ENCODE results near the gene MTCL1. TPM values are rescaled to one million over a fixed set of nuclear protein-coding genes. Genes with fewer than 3 reads are reported as not detected.

Gene MTCL1
- total RNA-seq, 1 donor from 2014 or later: 2.9 TPM

DNA sequence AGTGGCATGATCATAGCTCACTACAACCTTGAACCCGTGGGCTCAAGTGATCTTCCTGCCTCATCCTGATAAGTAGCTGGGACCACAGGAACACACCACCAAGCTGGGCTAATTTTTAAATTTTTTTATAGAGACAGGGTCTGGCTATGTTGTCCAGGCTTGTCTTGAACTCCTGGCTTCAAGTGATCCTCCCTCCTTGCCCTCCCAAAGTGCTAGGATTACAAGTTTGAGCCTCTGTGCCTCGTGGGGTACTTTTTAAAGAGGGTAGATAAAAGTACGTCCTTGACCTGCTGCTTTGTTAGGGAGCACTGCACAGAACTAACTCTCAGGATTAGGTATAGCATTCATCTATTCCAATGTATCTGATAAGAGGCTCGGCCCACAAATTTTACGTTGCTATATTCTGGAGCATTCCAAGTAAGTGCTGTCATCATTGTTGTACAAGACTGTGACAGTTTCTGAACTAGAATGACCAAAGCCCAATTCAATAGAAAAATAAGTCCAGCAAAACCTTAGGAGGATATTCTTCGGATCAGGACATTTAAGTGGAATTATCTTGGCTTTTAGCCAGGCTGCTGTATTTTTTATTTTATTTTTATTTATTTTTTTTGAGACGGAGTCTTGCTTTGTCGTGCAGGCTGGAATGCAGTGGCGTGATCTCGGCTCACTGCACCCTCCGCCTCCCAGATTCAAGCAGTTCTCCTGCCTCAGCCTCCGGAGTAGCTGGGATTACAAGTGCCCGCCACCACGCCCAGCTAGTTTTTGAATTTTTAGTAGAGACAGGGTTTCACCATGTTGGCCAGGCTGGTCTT lies 4.1 kb downstream of the MTCL1 start:
- intact Hi-C loops (cut with micrococcal nuclease): loop anchor here (10.0 kb wide), 1 partner anchor 905 kb away; the partner anchor contains the start of gene PPP4R1
- CTCF ChIA-PET: no interaction called here
- DNase-seq: no peak
- peaks cover 2% of the 10 kb centered on the region for H3K9me3 Mint-ChIP-seq
- no peak overlapping the region for H3K27ac Mint-ChIP-seq
- peaks cover 6% of the 10 kb centered on the region for H3K36me3 Mint-ChIP-seq (ENCODE audit: low read depth)
- peaks cover 20% of the 10 kb centered on the region for H3K4me1 Mint-ChIP-seq
- H3K27me3 Mint-ChIP-seq: peaks cover 6% of the 10 kb centered on the region
- TF ChIP-seq, protein P1, sequence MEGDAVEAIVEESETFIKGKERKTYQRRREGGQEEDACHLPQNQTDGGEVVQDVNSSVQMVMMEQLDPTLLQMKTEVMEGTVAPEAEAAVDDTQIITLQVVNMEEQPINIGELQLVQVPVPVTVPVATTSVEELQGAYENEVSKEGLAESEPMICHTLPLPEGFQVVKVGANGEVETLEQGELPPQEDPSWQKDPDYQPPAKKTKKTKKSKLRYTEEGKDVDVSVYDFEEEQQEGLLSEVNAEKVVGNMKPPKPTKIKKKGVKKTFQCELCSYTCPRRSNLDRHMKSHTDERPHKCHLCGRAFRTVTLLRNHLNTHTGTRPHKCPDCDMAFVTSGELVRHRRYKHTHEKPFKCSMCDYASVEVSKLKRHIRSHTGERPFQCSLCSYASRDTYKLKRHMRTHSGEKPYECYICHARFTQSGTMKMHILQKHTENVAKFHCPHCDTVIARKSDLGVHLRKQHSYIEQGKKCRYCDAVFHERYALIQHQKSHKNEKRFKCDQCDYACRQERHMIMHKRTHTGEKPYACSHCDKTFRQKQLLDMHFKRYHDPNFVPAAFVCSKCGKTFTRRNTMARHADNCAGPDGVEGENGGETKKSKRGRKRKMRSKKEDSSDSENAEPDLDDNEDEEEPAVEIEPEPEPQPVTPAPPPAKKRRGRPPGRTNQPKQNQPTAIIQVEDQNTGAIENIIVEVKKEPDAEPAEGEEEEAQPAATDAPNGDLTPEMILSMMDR (IDR thresholded peaks at IDR 0.05): no peak
- no peak overlapping the region for H3K4me3 Mint-ChIP-seq
- ATAC-seq (ENCODE audit: low read depth): no peak
- POLR2A ChIA-PET: no interaction called here

DNA sequence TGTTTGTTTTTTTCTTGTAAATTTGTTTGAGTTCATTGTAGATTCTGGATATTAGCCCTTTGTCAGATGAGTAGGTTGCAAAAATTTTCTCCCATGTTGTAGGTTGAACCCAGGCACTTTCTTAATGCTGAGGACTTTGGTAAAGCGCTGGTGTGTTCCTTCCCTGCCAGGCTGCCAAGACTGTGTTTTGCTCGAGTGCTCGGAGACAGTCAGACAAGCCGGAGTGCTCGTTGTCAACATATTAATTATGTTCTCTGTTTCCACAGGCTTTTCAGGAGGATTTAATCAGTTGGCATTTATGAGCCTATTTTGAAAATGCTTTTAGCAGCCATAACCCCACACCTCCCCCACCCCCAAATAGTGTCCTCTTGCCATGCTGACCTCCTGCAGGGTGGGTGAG lies 6.4 kb downstream of the MTCL1 start:
- Mint-ChIP-seq H3K27me3 (peaks cover 4% of the 10 kb centered on the region), H3K27ac (no peak overlapping the region), H3K9me3 (peaks cover 2% of the 10 kb centered on the region), H3K4me1 (peaks cover 14% of the 10 kb centered on the region), H3K4me3 (no peak overlapping the region), H3K36me3 (ENCODE audit: low read depth) (peaks cover 2% of the 10 kb centered on the region)
- CTCF ChIA-PET: no interaction called here
- DNase-seq: no peak
- TF ChIP-seq, protein P1 (IDR thresholded peaks at IDR 0.05): no peak
- intact Hi-C loops (cut with micrococcal nuclease): no loop called here
- POLR2A ChIA-PET: no interaction called here
- no peak for ATAC-seq (ENCODE audit: low read depth)

- DNase-seq: no peak
- intact Hi-C loops (cut with micrococcal nuclease): no loop called here
- H3K36me3 Mint-ChIP-seq (ENCODE audit: low read depth): peaks cover 3% of the 10 kb centered on the region
- no peaks in the 10 kb centered on the region for H3K4me1 Mint-ChIP-seq
- no peak overlapping the region for H3K27ac Mint-ChIP-seq
- POLR2A ChIA-PET: no interaction called here
- ATAC-seq (ENCODE audit: low read depth): no peak
- H3K4me3 Mint-ChIP-seq: no peak overlapping the region
- H3K27me3 Mint-ChIP-seq: peaks cover 2% of the 10 kb centered on the region
- H3K9me3 Mint-ChIP-seq: peaks cover 2% of the 10 kb centered on the region
- TF ChIP-seq, protein P1 (IDR thresholded peaks at IDR 0.05): no peak
- CTCF ChIA-PET: no interaction called here
Measured at GRCh38 chr18:8713691-8714090, 8.3 kb downstream of the MTCL1 start.

DNA sequence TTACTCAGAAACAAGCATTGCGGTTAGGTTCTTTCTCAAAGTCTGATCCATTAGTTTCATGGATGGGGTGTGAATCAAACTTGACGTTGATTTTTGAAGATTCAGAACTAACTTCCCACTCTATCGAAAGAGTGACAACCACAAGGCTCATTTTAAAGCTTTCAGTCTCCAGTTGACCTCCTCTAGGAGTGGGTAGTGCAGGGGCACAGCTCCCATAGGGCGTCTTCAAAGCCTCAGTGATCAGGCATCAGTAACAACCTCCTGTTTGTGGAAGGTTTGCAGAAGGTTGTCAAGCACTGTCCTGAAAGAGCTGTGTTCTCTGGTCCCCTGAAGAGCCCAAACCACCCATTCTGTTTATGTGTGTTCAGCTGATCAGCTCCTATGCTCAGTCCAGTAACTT lies 10.2 kb downstream of the MTCL1 start:
- ATAC-seq (ENCODE audit: low read depth): no peak
- H3K4me1 Mint-ChIP-seq: no peaks in the 10 kb centered on the region
- CTCF ChIA-PET: no interaction called here
- TF ChIP-seq, protein P1 (IDR thresholded peaks at IDR 0.05): no peak
- no peak overlapping the region for H3K4me3 Mint-ChIP-seq
- H3K27ac Mint-ChIP-seq: no peak overlapping the region
- H3K27me3 Mint-ChIP-seq: peaks cover 2% of the 10 kb centered on the region
- H3K9me3 Mint-ChIP-seq: peaks cover 2% of the 10 kb centered on the region
- no peak for DNase-seq
- H3K36me3 Mint-ChIP-seq (ENCODE audit: low read depth): peaks cover 6% of the 10 kb centered on the region
- intact Hi-C loops (cut with micrococcal nuclease): no loop called here
- POLR2A ChIA-PET: no interaction called here

GRCh38 chr18:8717011-8717770 lies 11.8 kb downstream of the MTCL1 start:
- no peaks in the 10 kb centered on the region for H3K27me3 Mint-ChIP-seq
- ChIA-PET CTCF (no interaction called here), POLR2A (no interaction called here)
- DNase-seq: no peak
- no peak overlapping the region for H3K27ac Mint-ChIP-seq
- TF ChIP-seq, protein P1 (IDR thresholded peaks at IDR 0.05): no peak
- no peak for ATAC-seq (ENCODE audit: low read depth)
- H3K4me3 Mint-ChIP-seq: no peak overlapping the region
- H3K4me1 Mint-ChIP-seq: no peaks in the 10 kb centered on the region
- peaks cover 11% of the 10 kb centered on the region for H3K36me3 Mint-ChIP-seq (ENCODE audit: low read depth)
- intact Hi-C loops (cut with micrococcal nuclease): no loop called here
- H3K9me3 Mint-ChIP-seq: no peaks in the 10 kb centered on the region
